H1 (cell line): ENCODE measurements around the gene LSM7. TPM values are rescaled to one million over a fixed set of nuclear protein-coding genes. Genes with fewer than 3 reads are reported as not detected.

Experiments
- CBX8 ChIP-seq: fragments of 300-800, 300-1000 bp; sonication (generic); IDR thresholded peaks from 2 replicates; pipeline ENCODE4 v1.7.1; 2016; ENCODE audit warnings: low read depth, low read length, borderline replicate concordance
- EP300 ChIP-seq, 2 experiments: IDR thresholded peaks; 1 replicate in 1 of 2; 2 replicates in 1 of 2; pipeline ENCODE4 v1.6.1; 2011 to 2012; ENCODE audit warnings: low read depth in 2 of 2, low read length in 2 of 2, mild to moderate bottlenecking in 2 of 2, borderline replicate concordance in 1 of 2, inconsistent platforms in 1 of 2, moderate library complexity in 1 of 2
- EZH2 ChIP-seq: fragments of 200-600 bp; sonication (generic); IDR thresholded peaks from 2 replicates; pipeline ENCODE4 v1.7.1; 2012; ENCODE audit warnings: low read depth, mild to moderate bottlenecking, moderate library complexity, low read length, inconsistent platforms; ENCODE audit not compliant: severe bottlenecking
- GABPA ChIP-seq: IDR thresholded peaks from 2 replicates; pipeline ENCODE4 v1.6.1; 2011; ENCODE audit warnings: mild to moderate bottlenecking, low read length, moderate library complexity, borderline replicate concordance; ENCODE audit not compliant: insufficient read depth
- JUN ChIP-seq: IDR thresholded peaks from 2 replicates; pipeline ENCODE4 v1.6.1; 2011; ENCODE audit warnings: low read depth, mild to moderate bottlenecking, improper control_type of control experiment, low read length
- KDM4A ChIP-seq: IDR thresholded peaks from one replicate; pipeline ENCODE4 v1.7.1; 2012; ENCODE audit warnings: low read depth, mild to moderate bottlenecking, moderate library complexity, low read length, inconsistent platforms; ENCODE audit not compliant: severe bottlenecking
- KDM5A ChIP-seq: fragments of 200-600 bp; IDR thresholded peaks from 2 replicates; pipeline ENCODE4 v1.7.1; 2012; ENCODE audit warnings: mild to moderate bottlenecking, low read length, inconsistent platforms, mixed read lengths
- NANOG ChIP-seq: IDR thresholded peaks from 2 replicates; pipeline ENCODE4 v1.6.1; 2011; ENCODE audit warnings: low read length, low read depth, mild to moderate bottlenecking, inconsistent platforms; ENCODE audit not compliant: insufficient read depth, poor library complexity, severe bottlenecking
- NRF1 ChIP-seq: IDR thresholded peaks from 2 replicates; pipeline ENCODE4 v1.6.1; 2011; ENCODE audit warnings: mild to moderate bottlenecking, low read depth, low read length, improper control_type of control experiment
- PHF8 ChIP-seq: fragments of 200-600 bp; sonication (generic); conservative IDR thresholded peaks from 2 replicates; pipeline ENCODE4 v1.7.1; 2012; ENCODE audit warnings: low read depth, mild to moderate bottlenecking, inconsistent platforms, low read length, moderate library complexity
- POLR2A ChIP-seq, 2 experiments: IDR thresholded peaks; 1 replicate in 1 of 2; 2 replicates in 1 of 2; pipeline ENCODE4 v1.6.1; 2011; ENCODE audit warnings: low read depth in 2 of 2, low read length in 2 of 2, mild to moderate bottlenecking in 2 of 2; ENCODE audit errors: control extremely low read depth in 1 of 2
- POLR2AphosphoS5 ChIP-seq: IDR thresholded peaks from 2 replicates; pipeline ENCODE4 v1.6.1; 2011; ENCODE audit warnings: low read depth, low read length
- RAD21 ChIP-seq, 2 experiments: IDR thresholded peaks in 1 of 2; conservative IDR thresholded peaks in 1 of 2; 2 replicates each; pipeline ENCODE4 v1.6.1; 2011; ENCODE audit warnings: low read depth in 2 of 2, low read length in 2 of 2, improper control_type of control experiment in 1 of 2, inconsistent platforms in 1 of 2, mild to moderate bottlenecking in 1 of 2, moderate library complexity in 1 of 2
- RBBP5 ChIP-seq: IDR thresholded peaks from 2 replicates; pipeline ENCODE4 v1.7.1; 2012; ENCODE audit warnings: low read depth, mild to moderate bottlenecking, inconsistent platforms, low read length, moderate library complexity, borderline replicate concordance
- SIRT6 ChIP-seq: IDR thresholded peaks from one replicate; pipeline ENCODE4 v1.7.1; 2012; ENCODE audit warnings: low read length, inconsistent platforms
- SIX5 ChIP-seq: IDR thresholded peaks from 2 replicates; pipeline ENCODE4 v1.6.1; 2011; ENCODE audit warnings: mild to moderate bottlenecking, low read depth, low read length
- TAF1 ChIP-seq: IDR thresholded peaks from 2 replicates; pipeline ENCODE4 v1.6.1; 2011; ENCODE audit warnings: mild to moderate bottlenecking, low read depth, low read length
- polyA plus RNA-seq, 7 experiments: library from polyadenylated mRNA; depleted of rRNA in 3 of 7; stranded (reverse) in 5 of 7; unstranded in 2 of 7; fragments of >200 nt in 5 of 7; fragments of 200-250 nt in 2 of 7; gene quantifications; 1 replicate in 5 of 7; 2 replicates in 1 of 7; 4 replicates in 1 of 7; pipeline versions ENCODE4 v1.2.1 to v1.2.3, GENCODE V29; 2011 to 2013; ENCODE audit warnings: missing spikeins in 2 of 7, mixed read lengths in 2 of 7
- total RNA-seq: library from RNA; stranded (reverse); fragmentation: NEBNext Ultra II Directional; extraction: Animal tissue kit (Norgen Biotek cat#: 25700); gene quantifications from 2 replicates; pipeline ENCODE4 v1.2.1, GENCODE V29; 2021

The LSM7 gene
- total and polyA plus RNA-seq, 2 of the 8 experiments (the other 6 are each of a cell fraction or from before 2014, with no cell fraction given), result 228 to 1,335 TPM

DNA sequence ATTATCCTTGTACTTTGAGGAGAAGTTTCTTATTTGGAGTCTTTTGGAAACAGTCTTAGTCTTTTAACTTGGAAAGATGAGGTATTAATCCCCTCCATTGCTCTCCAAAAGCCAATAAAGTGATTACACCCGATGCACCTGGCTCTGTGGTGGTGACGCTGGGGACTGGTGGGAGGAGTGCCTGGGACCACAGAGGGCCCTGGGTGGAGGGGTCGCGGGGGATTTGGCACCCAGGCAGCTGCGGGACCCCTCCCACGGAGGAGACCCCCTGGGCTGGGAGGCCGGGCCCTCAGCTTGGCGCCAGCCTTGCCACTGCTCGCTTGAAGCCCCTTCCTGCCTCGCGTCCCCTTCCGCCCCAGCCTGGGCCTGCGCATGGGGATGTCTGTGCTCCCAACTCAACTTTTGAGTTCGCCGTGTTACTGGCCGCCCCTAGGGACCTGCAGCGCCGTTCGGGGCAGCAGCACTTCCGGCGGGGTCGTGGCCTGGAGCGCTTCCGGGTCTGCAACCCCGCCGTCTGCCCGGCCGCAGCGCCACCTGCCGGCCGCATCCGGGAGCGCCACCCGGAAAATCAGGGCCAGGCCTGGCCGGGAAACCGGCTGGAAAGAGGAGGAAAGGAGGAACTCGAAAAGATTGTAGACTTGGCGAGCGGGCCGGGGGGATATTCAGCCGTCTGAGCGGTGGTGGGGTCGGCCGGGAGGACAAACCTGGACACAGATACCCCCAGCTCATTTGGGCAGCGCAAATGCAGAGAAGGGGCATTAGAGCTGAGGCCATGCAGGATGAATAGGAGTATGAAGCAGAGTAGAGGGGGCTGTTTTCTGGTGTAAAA is 54.8 kb downstream of the LSM7 start (continued):
- peak in 1 of 2 experiments; percentile 46; a peak in 1 of 3 replicates for TF ChIP-seq EP300 (IDR thresholded peaks at IDR 0.05; ENCODE audit: borderline replicate concordance in 1 of 2, low read depth in 2 of 2, low read length in 2 of 2)
- peak in 1 of 2 experiments; percentile 68; a peak in 2 of 3 replicates for TF ChIP-seq POLR2A (IDR thresholded peaks at IDR 0.05; ENCODE audit: control extremely low read depth in 1 of 2, low read depth in 2 of 2, low read length in 2 of 2)
- no peak for TF ChIP-seq KDM4A
- TF ChIP-seq POLR2AphosphoS5, result peak; percentile 85; the same call in 1 of the 2 replicates
- TF ChIP-seq RAD21 (IDR thresholded peaks at IDR 0.05 in 1 of 2, conservative IDR thresholded peaks at IDR 0.05 in 1 of 2; ENCODE audit: low read depth in 2 of 2, low read length in 2 of 2), result peak; percentile 56 to 67
- no peak for TF ChIP-seq JUN
- TF ChIP-seq CBX8, result no peak
- TF ChIP-seq GABPA, result peak; percentile 98
- TF ChIP-seq RBBP5, result 0 out of 2 replicates have a peak, but pooled peaks have one; percentile 47
- no peak for TF ChIP-seq EZH2
- TF ChIP-seq SIX5, result no peak
- no peak for TF ChIP-seq NANOG
- TF ChIP-seq KDM5A, result no peak
- TF ChIP-seq TAF1, result peak; percentile 49
- TF ChIP-seq SIRT6, result no peak
- TF ChIP-seq PHF8, result no peak
- 0 out of 2 replicates have a peak, but pooled peaks have one; percentile 26 for TF ChIP-seq NRF1
